Measurements from ENCODE around the gene TBC1D4.
A peak's percentile ranks its signal among the peaks of the same experiment; 100 is the strongest.

The TBC1D4 gene

GRCh38 chr13:75482070-75482819, at the start of gene TBC1D4:
TSS of gene TBC1D4 (minus strand) at chr13:75482169. CDS start at chr13:75481767, 402 bp downstream.
- peak; percentile 33 for DNase-seq (ENCODE audit: low spot score)

GRCh38 chr13:75530549-75530961, 48.6 kb upstream of the TBC1D4 start:
- DNase-seq (ENCODE audit: low spot score) = no peak

- DNase-seq (ENCODE audit: low spot score) = no peak
Observed at GRCh38 chr13:75521956-75522355, 40.0 kb upstream of the TBC1D4 start.

- no peak for DNase-seq (ENCODE audit: low spot score)
Observed at GRCh38 chr13:75518439-75519088, 36.6 kb upstream of the TBC1D4 start.

- no peak for DNase-seq (ENCODE audit: low spot score)
Observed at GRCh38 chr13:75514080-75514995, 32.4 kb upstream of the TBC1D4 start.

- no peak for DNase-seq (ENCODE audit: low spot score)
Observed at GRCh38 chr13:75513271-75513670, 31.3 kb upstream of the TBC1D4 start.

GRCh38 chr13:75512253-75512652, 30.3 kb upstream of the TBC1D4 start:
- no peak for DNase-seq (ENCODE audit: low spot score)

GRCh38 chr13:75511051-75511625, 29.2 kb upstream of the TBC1D4 start:
- no peak for DNase-seq (ENCODE audit: low spot score)

- no peak for DNase-seq (ENCODE audit: low spot score)
Observed at GRCh38 chr13:75508002-75508548, 26.1 kb upstream of the TBC1D4 start.

- DNase-seq (ENCODE audit: low spot score) = no peak
Observed at GRCh38 chr13:75507027-75508001, 25.3 kb upstream of the TBC1D4 start.

GRCh38 chr13:75506018-75506417, 24.0 kb upstream of the TBC1D4 start:
- no peak for DNase-seq (ENCODE audit: low spot score)

GRCh38 chr13:75505327-75505726, 23.4 kb upstream of the TBC1D4 start:
- DNase-seq (ENCODE audit: low spot score) = no peak

GRCh38 chr13:75495938-75496337, 14.0 kb upstream of the TBC1D4 start:
- DNase-seq (ENCODE audit: low spot score) = no peak

GRCh38 chr13:75494491-75494890, 12.5 kb upstream of the TBC1D4 start:
- DNase-seq (ENCODE audit: low spot score) = no peak

GRCh38 chr13:75493156-75493555, 11.2 kb upstream of the TBC1D4 start:
- DNase-seq (ENCODE audit: low spot score) = no peak

GRCh38 chr13:75492389-75492788, 10.4 kb upstream of the TBC1D4 start:
- DNase-seq (ENCODE audit: low spot score) = no peak

- no peak for DNase-seq (ENCODE audit: low spot score)
Observed at GRCh38 chr13:75491376-75491775, 9.4 kb upstream of the TBC1D4 start.

GRCh38 chr13:75489502-75490263, 7.7 kb upstream of the TBC1D4 start:
- no peak for DNase-seq (ENCODE audit: low spot score)

GRCh38 chr13:75486146-75487062, 4.4 kb upstream of the TBC1D4 start:
- DNase-seq (ENCODE audit: low spot score) = no peak

All from CD4-positive, alpha-beta T cell treated with Interleukin-15 for 4 hours (primary cell).